Stimulated activated CD8-positive, alpha-beta memory T cell treated with anti-CD3 and anti-CD28 coated beads, Interleukin-4, amount 100 ng/mL, for 24 hours (primary cell): Measurements from ENCODE around the gene FITM1.
A peak's percentile ranks its signal among the peaks of the same experiment; 100 is the strongest.

ENCODE experiments used
- DNase-seq: peaks from one replicate; pipeline ENCODE4 v3.0.0-alpha.2; 2020; ENCODE audit warnings: low read depth

Gene FITM1

GRCh38 chr14:24139272-24139934 lies 8.9 kb downstream of the FITM1 start:
- no peak for DNase-seq

GRCh38 chr14:24141097-24141880 lies 10.8 kb downstream of the FITM1 start, which contains the start of gene EMC9:
EMC9 (minus strand) TSS chr14:24141591; CDS start chr14:24141304, 287 bp downstream.
- DNase-seq = peak; percentile 99

- DNase-seq = no peak
Observed at GRCh38 chr14:24143511-24143910, 13.1 kb downstream of the FITM1 start.

GRCh38 chr14:24144451-24144850 lies 14.0 kb downstream of the FITM1 start:
- DNase-seq = no peak

- no peak for DNase-seq
Observed at GRCh38 chr14:24145219-24145618, 14.8 kb downstream of the FITM1 start.

GRCh38 chr14:24145690-24146452 lies 15.4 kb downstream of the FITM1 start:
- DNase-seq = no peak

GRCh38 chr14:24146453-24146977 lies 16.1 kb downstream of the FITM1 start, which contains the start of gene PSME2:
PSME2 (minus strand) TSS chr14:24146610; CDS start chr14:24146581, 29 bp downstream.
- peak; percentile 85 for DNase-seq

GRCh38 chr14:24146978-24147760 lies 16.7 kb downstream of the FITM1 start, which contains the start of gene RNF31:
RNF31 (plus strand) TSS chr14:24147498; CDS start chr14:24147699, 201 bp downstream.
- peak; percentile 97 for DNase-seq

GRCh38 chr14:24147761-24148428 lies 17.4 kb downstream of the FITM1 start:
- no peak for DNase-seq

- DNase-seq = no peak
Observed at GRCh38 chr14:24149302-24149969, 19.0 kb downstream of the FITM1 start.

GRCh38 chr14:24150061-24150460 lies 19.6 kb downstream of the FITM1 start:
- DNase-seq = no peak

- no peak for DNase-seq
Observed at GRCh38 chr14:24150567-24150966, 20.1 kb downstream of the FITM1 start.

GRCh38 chr14:24150993-24151392 lies 20.5 kb downstream of the FITM1 start:
- no peak for DNase-seq

- no peak for DNase-seq
Observed at GRCh38 chr14:24151404-24152080, 21.1 kb downstream of the FITM1 start.

- no peak for DNase-seq
Observed at GRCh38 chr14:24155100-24155499, 24.6 kb downstream of the FITM1 start.

GRCh38 chr14:24156840-24157239 lies 26.4 kb downstream of the FITM1 start:
- DNase-seq = no peak

- no peak for DNase-seq
Observed at GRCh38 chr14:24157331-24157730, 26.9 kb downstream of the FITM1 start.

- DNase-seq = no peak
Observed at GRCh38 chr14:24159777-24160498, 29.5 kb downstream of the FITM1 start.

GRCh38 chr14:24160499-24160849 lies 30.0 kb downstream of the FITM1 start:
- DNase-seq = no peak
